NT2/D1 (cell line): ENCODE results near the gene STX5.

Experiments
- DNase-seq: peaks from one replicate; pipeline ENCODE4 v3.0.0-alpha.2; 2011; ENCODE audit warnings: low read depth, low spot score
- H3K27me3 ChIP-seq: 2 replicates; pipeline ENCODE4 v1.6.0; 2011; ENCODE audit warnings: mild to moderate bottlenecking; ENCODE audit not compliant: insufficient read length, insufficient read depth
- H3K36me3 ChIP-seq: 2 replicates; pipeline ENCODE4 v1.6.1; 2011; ENCODE audit warnings: mild to moderate bottlenecking, low read length, mixed read lengths; ENCODE audit not compliant: insufficient read depth, insufficient read length
- H3K4me1 ChIP-seq: 2 replicates; pipeline ENCODE4 v1.5.1; 2011; ENCODE audit not compliant: insufficient read depth, insufficient read length
- H3K4me3 ChIP-seq: 2 replicates; pipeline ENCODE4 v1.5.1; 2011; ENCODE audit warnings: low read depth; ENCODE audit not compliant: insufficient read length
- H3K9ac ChIP-seq: 2 replicates; pipeline ENCODE4 v1.6.0; 2011; ENCODE audit warnings: low read depth; ENCODE audit not compliant: insufficient read length
- H3K9me3 ChIP-seq: 2 replicates; pipeline ENCODE4 v1.5.1; 2011; ENCODE audit warnings: mild to moderate bottlenecking, low read length; ENCODE audit not compliant: insufficient read depth
- SUZ12 ChIP-seq: IDR thresholded peaks from 2 replicates; pipeline ENCODE4 v1.6.1; 2011; ENCODE audit not compliant: insufficient read length, insufficient read depth; ENCODE audit errors: extremely low read depth
- YY1 ChIP-seq: IDR thresholded peaks from 2 replicates; pipeline ENCODE4 v1.6.1; 2011; ENCODE audit not compliant: insufficient read length, insufficient read depth
- ZNF274 ChIP-seq: IDR thresholded peaks from 2 replicates; pipeline ENCODE4 v1.6.1; 2011; ENCODE audit warnings: mild to moderate bottlenecking, low read depth, low read length

The STX5 gene

DNA sequence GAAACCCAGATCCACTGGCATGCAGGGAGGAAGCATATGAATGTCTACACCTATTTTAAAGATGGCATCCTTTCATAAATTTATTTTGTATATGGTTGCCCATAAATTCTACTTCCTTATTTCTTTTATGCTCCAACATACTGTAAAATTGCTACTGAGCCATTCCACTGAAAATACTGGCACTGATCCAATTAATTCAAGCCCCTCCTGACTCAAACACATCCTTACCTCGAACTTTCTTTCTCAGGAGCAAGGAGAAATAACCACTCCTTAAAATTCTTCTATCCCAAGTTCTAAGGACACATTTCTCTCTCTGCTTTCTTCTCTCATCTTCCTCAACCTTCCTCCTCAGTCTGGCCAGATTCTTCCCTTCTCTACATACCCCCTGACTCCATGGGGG is 21.1 kb downstream of the STX5 start:
- H3K36me3 ChIP-seq, result peaks cover 19% of the 10 kb centered on the region
- no peak overlapping the region for H3K4me3 ChIP-seq
- TF ChIP-seq ZNF274 (no peak), SUZ12 (no peak), YY1 (no peak)
- peaks cover 7% of the 10 kb centered on the region for H3K4me1 ChIP-seq
- no peaks in the 10 kb centered on the region for H3K27me3 ChIP-seq
- no peak overlapping the region for H3K9ac ChIP-seq
- DNase-seq, result no peak
- H3K9me3 ChIP-seq, result no peaks in the 10 kb centered on the region

GRCh38 chr11:62806611-62807121 is 25.2 kb downstream of the STX5 start:
- DNase-seq, result no peak
- peaks cover 7% of the 10 kb centered on the region for H3K4me1 ChIP-seq
- peaks cover 34% of the 10 kb centered on the region for H3K36me3 ChIP-seq
- TF ChIP-seq SUZ12, result no peak
- TF ChIP-seq ZNF274, result no peak
- TF ChIP-seq YY1, result no peak
- peak overlapping the region; percentile 81 for H3K9ac ChIP-seq
- H3K4me3 ChIP-seq, result peak overlapping the region; percentile 98
- H3K9me3 ChIP-seq, result no peaks in the 10 kb centered on the region
- no peaks in the 10 kb centered on the region for H3K27me3 ChIP-seq

DNA sequence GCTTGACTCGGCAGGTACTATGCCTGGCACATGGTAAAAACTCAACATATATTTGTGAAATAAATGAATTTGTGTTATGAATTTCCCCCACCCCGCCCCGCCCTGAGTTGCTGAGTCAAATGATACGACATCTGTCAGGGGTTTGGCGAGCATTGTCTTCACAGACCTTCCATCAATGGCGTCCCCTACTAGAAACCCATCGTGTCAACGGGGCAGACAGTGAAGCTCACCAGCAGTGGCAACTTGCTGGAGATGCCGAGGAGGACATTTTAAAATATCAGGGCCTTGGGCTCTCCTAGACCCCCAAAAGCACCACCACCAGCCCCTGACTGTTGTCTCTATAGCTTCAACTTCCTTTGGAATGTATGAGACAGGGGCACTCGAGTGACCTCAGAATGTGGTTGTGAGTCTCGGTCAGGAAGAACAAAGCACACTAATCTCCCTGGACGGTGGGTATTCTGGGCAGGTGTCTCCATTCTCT is 25.9 kb downstream of the STX5 start:
- no peaks in the 10 kb centered on the region for H3K27me3 ChIP-seq
- peak overlapping the region; percentile 81 for H3K9ac ChIP-seq
- peaks cover 7% of the 10 kb centered on the region for H3K4me1 ChIP-seq
- H3K9me3 ChIP-seq, result no peaks in the 10 kb centered on the region
- DNase-seq, result no peak
- no peak for TF ChIP-seq SUZ12
- no peak for TF ChIP-seq YY1
- no peak for TF ChIP-seq ZNF274
- peaks cover 40% of the 10 kb centered on the region for H3K36me3 ChIP-seq
- peak overlapping the region; percentile 98 for H3K4me3 ChIP-seq

DNA sequence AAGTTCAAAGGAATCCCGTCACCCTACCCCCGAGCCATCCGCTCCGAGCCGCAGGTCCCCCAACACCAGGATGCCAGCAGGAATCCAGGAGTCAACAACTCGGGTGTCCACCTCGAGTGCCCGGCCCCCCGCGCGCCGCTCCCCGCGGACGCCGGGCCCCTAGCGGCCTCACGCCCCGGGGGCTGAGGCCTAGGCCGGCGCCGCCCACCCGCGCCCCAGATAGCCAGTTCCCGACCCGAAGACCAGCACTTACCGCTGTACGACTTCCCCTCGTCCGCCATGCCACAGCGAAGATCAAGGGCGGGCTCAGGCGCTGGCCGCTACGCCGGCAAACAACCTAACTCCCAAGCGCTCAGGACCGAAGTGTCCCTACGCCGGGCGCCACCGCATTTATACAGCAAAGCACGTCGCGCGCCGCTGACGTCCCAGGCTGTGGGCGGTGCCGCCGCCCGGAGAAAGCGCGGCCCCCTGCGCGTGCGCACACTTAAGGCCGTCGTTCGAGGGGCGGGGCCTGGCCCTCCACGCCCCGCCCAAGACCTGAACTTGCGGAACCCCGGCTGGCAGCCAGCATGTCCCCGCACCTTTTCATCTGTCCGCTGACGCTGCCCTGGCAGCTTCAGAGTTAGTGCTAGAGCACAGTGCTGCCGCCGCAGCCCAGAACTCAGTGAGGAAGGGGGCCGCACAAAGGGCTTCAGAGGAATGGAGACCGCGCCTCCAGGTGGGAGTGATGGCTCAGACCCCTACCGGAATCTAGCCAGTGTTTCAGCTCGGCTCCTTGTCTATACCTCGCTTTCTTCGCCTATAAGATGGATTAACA is 26.6 kb downstream of the STX5 start, which contains the start of gene NXF1:
Gene NXF1 (minus strand): TSS at position 365 of the 817 bp plus-strand sequence. CDS start 84 bp downstream, at position 281.
- peak within 1 kb of the TSS; percentile 96 for H3K9ac ChIP-seq
- H3K27me3 ChIP-seq, result no peaks in the 10 kb centered on the region
- H3K36me3 ChIP-seq, result peaks cover 48% of the 10 kb centered on the region
- TF ChIP-seq ZNF274, result no peak
- peak; percentile 46 for TF ChIP-seq YY1
- H3K9me3 ChIP-seq, result no peaks in the 10 kb centered on the region
- H3K4me1 ChIP-seq, result peaks cover 7% of the 10 kb centered on the region
- peak within 1 kb of the TSS; percentile 98 for H3K4me3 ChIP-seq
- peak; percentile 95 for DNase-seq

DNA sequence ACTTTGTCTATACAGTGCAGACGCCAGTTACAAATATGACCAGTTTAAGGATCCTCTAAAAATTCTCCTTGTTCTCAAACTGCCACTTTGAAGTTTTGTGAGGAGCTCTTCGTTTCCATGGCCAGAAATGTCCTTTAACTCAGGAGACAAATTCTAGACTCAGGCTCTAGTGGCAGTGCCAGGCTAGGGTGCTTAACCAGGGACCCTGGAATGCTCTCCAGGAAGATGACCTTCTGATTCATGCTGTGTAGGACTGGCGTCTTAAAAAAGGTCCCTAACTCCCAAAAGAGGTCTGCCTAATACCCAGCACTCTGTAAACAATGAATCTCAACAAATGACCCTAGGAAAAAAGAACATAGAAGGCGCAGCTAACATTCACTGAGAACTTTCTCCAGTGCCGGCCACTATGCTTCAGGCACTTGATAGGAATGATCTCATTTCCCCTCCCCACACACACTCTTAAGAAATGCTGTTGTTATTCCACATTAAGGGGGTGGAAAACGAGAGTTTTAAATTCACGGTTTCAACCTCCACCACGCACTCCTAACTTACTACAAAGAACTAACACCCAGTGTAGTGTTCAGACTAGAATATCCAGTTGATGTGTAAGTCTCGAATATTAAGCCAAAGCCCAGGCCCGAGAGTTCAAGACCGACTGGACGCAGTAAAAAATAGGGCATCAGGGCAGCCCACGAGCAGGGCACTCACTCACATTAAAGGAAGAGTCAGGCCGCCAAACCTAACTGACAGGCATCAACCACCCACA is 27.4 kb downstream of the STX5 start:
- Histone ChIP-seq H3K27me3 (no peaks in the 10 kb centered on the region), H3K4me1 (peaks cover 7% of the 10 kb centered on the region), H3K9me3 (no peaks in the 10 kb centered on the region), H3K36me3 (peaks cover 55% of the 10 kb centered on the region), H3K9ac (peak overlapping the region; percentile 96), H3K4me3 (peak overlapping the region; percentile 98)
- TF ChIP-seq ZNF274 (no peak), SUZ12 (no peak), YY1 (no peak)
- DNase-seq, result no peak

DNA sequence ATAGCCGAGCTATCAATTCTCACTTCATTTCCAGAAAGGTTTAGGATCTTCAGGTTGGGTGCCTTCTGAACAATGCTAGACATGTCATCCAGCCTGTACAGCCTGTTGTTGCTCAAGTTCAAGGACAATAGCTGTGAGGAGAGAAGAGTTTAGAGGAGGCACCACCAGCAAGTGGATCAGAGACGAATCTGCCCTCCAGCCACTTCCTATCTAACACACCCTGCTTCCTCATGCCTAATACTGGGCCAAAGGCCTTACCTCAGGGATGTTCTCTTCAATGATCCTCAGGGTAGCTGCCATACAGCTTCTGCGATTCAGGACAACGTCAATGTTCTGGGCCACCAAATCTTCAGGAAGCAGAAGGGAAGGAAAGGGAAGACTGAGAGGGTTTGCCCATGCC is 30.8 kb downstream of the STX5 start:
- Histone ChIP-seq H3K27me3 (no peaks in the 10 kb centered on the region), H3K9ac (no peak overlapping the region), H3K4me1 (peaks cover 1% of the 10 kb centered on the region), H3K9me3 (no peaks in the 10 kb centered on the region), H3K36me3 (peaks cover 79% of the 10 kb centered on the region), H3K4me3 (no peak overlapping the region)
- DNase-seq, result no peak
- TF ChIP-seq SUZ12 (no peak), YY1 (no peak), ZNF274 (no peak)

DNA sequence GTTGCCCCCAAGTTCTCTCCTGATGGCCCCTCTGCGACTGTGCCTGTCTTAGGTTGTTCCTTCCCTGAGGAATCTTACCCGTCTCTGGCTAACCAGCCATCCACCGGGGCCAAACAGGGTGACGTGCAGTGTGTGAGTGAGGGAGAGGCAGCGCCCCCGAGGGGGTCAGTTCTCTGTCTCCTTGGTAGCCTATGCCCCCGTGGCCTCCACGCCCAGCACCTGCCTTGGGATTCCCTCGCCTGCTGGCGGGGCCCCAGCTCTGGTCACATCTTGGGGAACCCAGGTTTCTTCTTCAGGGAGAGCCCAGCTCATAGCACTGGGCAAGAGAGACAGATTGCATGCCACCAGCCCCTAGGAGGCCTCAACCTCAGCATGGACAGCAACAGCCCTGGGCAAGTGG is 32.4 kb downstream of the STX5 start:
- Histone ChIP-seq H3K9me3 (no peaks in the 10 kb centered on the region), H3K4me1 (no peaks in the 10 kb centered on the region), H3K27me3 (no peaks in the 10 kb centered on the region), H3K9ac (no peak overlapping the region), H3K4me3 (no peak overlapping the region), H3K36me3 (peaks cover 95% of the 10 kb centered on the region)
- no peak for DNase-seq
- TF ChIP-seq ZNF274, result no peak
- TF ChIP-seq SUZ12, result no peak
- no peak for TF ChIP-seq YY1
